SK-N-SH treated with all-trans-retinoic acid at 6 μM for 48 hours (cell line): ENCODE measurements around the gene SUSD3.

Experiments
- ATAC-seq: fragments of 200-7000 bp; cut with Tn5 transposase; 3 replicates; pipeline ENCODE4 v1.9.1; 2020; ENCODE audit warnings: mild to moderate bottlenecking, moderate library complexity
- BACH2 ChIP-seq: fragments of 250-450 bp; sonication (Bioruptor Pico); IDR thresholded peaks from 2 replicates; pipeline ENCODE4 v1.9.0; 2021; ENCODE audit warnings: mild to moderate bottlenecking, borderline replicate concordance
- CSDC2 ChIP-seq: fragments of 250-450 bp; sonication (Bioruptor Pico); IDR thresholded peaks from 2 replicates; pipeline ENCODE4 v1.5.0; 2020; ENCODE audit warnings: mild to moderate bottlenecking, moderate library complexity
- ESRRG ChIP-seq: fragments of 250-450 bp; sonication (Bioruptor Pico); IDR thresholded peaks from 2 replicates; pipeline ENCODE4 v1.6.1; 2021; ENCODE audit warnings: mild to moderate bottlenecking
- GLIS3 ChIP-seq: fragments of 250-450 bp; sonication (Bioruptor Pico); IDR thresholded peaks from 2 replicates; pipeline ENCODE4 v1.5.0; 2020; ENCODE audit warnings: mild to moderate bottlenecking, moderate library complexity
- ISL1 ChIP-seq: fragments of 250-450 bp; sonication (Bioruptor Pico); IDR thresholded peaks from 2 replicates; pipeline ENCODE4 v2.1.2; 2022; ENCODE audit warnings: mild to moderate bottlenecking, moderate library complexity
- OSR1 ChIP-seq: fragments of 250-450 bp; sonication (Bioruptor Pico); IDR thresholded peaks from 2 replicates; pipeline ENCODE4 v1.8.0; 2022; ENCODE audit warnings: moderate library complexity, mild to moderate bottlenecking, inconsistent platforms
- PPARA ChIP-seq: fragments of 250-450 bp; sonication (Bioruptor Pico); IDR thresholded peaks from 2 replicates; pipeline ENCODE4 v1.5.0; 2020; ENCODE audit warnings: mild to moderate bottlenecking, borderline replicate concordance
- RARB ChIP-seq: fragments of 250-450 bp; sonication (Bioruptor Pico); IDR thresholded peaks from 2 replicates; pipeline ENCODE4 v1.8.0; 2021; ENCODE audit warnings: mild to moderate bottlenecking, moderate library complexity
- SNAI2 ChIP-seq: fragments of 250-450 bp; sonication (Bioruptor Pico); IDR thresholded peaks from 2 replicates; pipeline ENCODE4 v1.5.0; 2020; ENCODE audit warnings: mild to moderate bottlenecking, moderate library complexity
- TOX ChIP-seq: fragments of 250-450 bp; sonication (Bioruptor Pico); IDR thresholded peaks from 2 replicates; pipeline ENCODE4 v1.8.0; 2021; ENCODE audit warnings: mild to moderate bottlenecking, moderate library complexity, borderline replicate concordance
- ZC3H10 ChIP-seq: fragments of 250-450 bp; sonication (Bioruptor Pico); IDR thresholded peaks from 2 replicates; pipeline ENCODE4 v1.5.1; 2021; ENCODE audit warnings: mild to moderate bottlenecking, moderate library complexity
- ZFP3 ChIP-seq: fragments of 250-450 bp; sonication (Bioruptor Pico); IDR thresholded peaks from 2 replicates; pipeline ENCODE4 v1.5.0; 2020; ENCODE audit warnings: mild to moderate bottlenecking, moderate library complexity
- ZFP30 ChIP-seq: fragments of 450-650 bp; formaldehyde crosslinking; IDR thresholded peaks from 2 replicates; pipeline ENCODE4 v1.5.0; 2022; ENCODE audit warnings: mild to moderate bottlenecking, moderate library complexity
- ZNF565 ChIP-seq: fragments of 450-650 bp; formaldehyde crosslinking; conservative IDR thresholded peaks from 2 replicates; pipeline ENCODE4 v1.5.0; 2020; ENCODE audit warnings: low read depth, mild to moderate bottlenecking, moderate library complexity
- ZNF70 ChIP-seq: fragments of 450-650 bp; formaldehyde crosslinking; IDR thresholded peaks from 2 replicates; pipeline ENCODE4 v1.5.0; 2020; ENCODE audit warnings: mild to moderate bottlenecking, moderate library complexity
- ZNF8 ChIP-seq: fragments of 450-650 bp; formaldehyde crosslinking; IDR thresholded peaks from 2 replicates; pipeline ENCODE4 v1.5.0; 2020; ENCODE audit warnings: mild to moderate bottlenecking, moderate library complexity
- TF ChIP-seq, protein P1 (sequence below): fragments of 250-450 bp; sonication (Bioruptor Pico); IDR thresholded peaks from 2 replicates; pipeline ENCODE4 v1.8.0; 2020; ENCODE audit warnings: mild to moderate bottlenecking, moderate library complexity, borderline replicate concordance
- TF ChIP-seq, protein P2 (sequence below): fragments of 250-450 bp; sonication (Bioruptor Pico); IDR thresholded peaks from 2 replicates; pipeline ENCODE4 v1.5.1; 2021; ENCODE audit warnings: mild to moderate bottlenecking, moderate library complexity
- TF ChIP-seq, protein P3 (sequence below): fragments of 250-450 bp; sonication (Bioruptor Pico); IDR thresholded peaks from 2 replicates; pipeline ENCODE4 v1.5.1; 2020; ENCODE audit warnings: low read depth, mild to moderate bottlenecking, moderate library complexity
- TF ChIP-seq, protein P4 (sequence below): fragments of 250-450 bp; sonication (Bioruptor Pico); IDR thresholded peaks from 2 replicates; pipeline ENCODE4 v1.8.0; 2021; ENCODE audit warnings: low read depth, mild to moderate bottlenecking, moderate library complexity, borderline replicate concordance

Gene SUSD3

DNA sequence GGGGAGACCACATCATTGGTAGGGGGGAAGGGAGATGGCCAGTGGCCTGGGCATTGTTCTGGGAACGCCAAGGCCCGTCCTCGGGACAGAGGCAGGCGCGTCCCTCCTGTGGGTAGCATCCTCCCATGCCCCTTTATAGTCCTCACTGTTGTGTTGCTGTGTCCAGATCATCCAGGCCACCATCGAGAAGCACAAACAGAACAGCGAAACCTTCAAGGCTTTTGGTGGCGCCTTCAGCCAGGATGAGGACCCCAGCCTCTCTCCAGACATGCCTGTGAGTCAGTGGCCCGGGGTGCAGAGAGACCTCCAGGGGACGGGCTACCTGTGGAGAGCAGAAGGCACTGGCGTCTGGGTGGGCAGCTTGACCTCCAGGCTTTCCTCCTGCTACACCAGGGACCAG, 38.4 kb upstream of the SUSD3 start:
- ATAC-seq, result no peak
- TF ChIP-seq ZC3H10 (CRISPR knock-in tag), result no peak
- TF ChIP-seq ZNF70 (CRISPR knock-in tag), result no peak
- TF ChIP-seq, protein P1, sequence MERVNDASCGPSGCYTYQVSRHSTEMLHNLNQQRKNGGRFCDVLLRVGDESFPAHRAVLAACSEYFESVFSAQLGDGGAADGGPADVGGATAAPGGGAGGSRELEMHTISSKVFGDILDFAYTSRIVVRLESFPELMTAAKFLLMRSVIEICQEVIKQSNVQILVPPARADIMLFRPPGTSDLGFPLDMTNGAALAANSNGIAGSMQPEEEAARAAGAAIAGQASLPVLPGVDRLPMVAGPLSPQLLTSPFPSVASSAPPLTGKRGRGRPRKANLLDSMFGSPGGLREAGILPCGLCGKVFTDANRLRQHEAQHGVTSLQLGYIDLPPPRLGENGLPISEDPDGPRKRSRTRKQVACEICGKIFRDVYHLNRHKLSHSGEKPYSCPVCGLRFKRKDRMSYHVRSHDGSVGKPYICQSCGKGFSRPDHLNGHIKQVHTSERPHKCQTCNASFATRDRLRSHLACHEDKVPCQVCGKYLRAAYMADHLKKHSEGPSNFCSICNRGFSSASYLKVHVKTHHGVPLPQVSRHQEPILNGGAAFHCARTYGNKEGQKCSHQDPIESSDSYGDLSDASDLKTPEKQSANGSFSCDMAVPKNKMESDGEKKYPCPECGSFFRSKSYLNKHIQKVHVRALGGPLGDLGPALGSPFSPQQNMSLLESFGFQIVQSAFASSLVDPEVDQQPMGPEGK (CRISPR knock-in tag), result no peak
- TF ChIP-seq ZNF565 (CRISPR knock-in tag), result no peak
- no peak for TF ChIP-seq SNAI2 (CRISPR knock-in tag)
- TF ChIP-seq ESRRG (CRISPR knock-in tag), result no peak
- no peak for TF ChIP-seq OSR1 (CRISPR knock-in tag)
- TF ChIP-seq, protein P2, sequence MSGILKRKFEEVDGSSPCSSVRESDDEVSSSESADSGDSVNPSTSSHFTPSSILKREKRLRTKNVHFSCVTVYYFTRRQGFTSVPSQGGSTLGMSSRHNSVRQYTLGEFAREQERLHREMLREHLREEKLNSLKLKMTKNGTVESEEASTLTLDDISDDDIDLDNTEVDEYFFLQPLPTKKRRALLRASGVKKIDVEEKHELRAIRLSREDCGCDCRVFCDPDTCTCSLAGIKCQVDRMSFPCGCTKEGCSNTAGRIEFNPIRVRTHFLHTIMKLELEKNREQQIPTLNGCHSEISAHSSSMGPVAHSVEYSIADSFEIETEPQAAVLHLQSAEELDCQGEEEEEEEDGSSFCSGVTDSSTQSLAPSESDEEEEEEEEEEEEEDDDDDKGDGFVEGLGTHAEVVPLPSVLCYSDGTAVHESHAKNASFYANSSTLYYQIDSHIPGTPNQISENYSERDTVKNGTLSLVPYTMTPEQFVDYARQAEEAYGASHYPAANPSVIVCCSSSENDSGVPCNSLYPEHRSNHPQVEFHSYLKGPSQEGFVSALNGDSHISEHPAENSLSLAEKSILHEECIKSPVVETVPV (CRISPR knock-in tag), result no peak
- no peak for TF ChIP-seq ZFP30 (CRISPR knock-in tag)
- no peak for TF ChIP-seq CSDC2 (CRISPR knock-in tag)
- no peak for TF ChIP-seq ISL1 (CRISPR knock-in tag)
- TF ChIP-seq, protein P3, sequence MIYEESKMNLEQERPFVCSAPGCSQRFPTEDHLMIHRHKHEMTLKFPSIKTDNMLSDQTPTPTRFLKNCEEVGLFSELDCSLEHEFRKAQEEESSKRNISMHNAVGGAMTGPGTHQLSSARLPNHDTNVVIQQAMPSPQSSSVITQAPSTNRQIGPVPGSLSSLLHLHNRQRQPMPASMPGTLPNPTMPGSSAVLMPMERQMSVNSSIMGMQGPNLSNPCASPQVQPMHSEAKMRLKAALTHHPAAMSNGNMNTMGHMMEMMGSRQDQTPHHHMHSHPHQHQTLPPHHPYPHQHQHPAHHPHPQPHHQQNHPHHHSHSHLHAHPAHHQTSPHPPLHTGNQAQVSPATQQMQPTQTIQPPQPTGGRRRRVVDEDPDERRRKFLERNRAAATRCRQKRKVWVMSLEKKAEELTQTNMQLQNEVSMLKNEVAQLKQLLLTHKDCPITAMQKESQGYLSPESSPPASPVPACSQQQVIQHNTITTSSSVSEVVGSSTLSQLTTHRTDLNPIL, result no peak
- TF ChIP-seq ZFP3 (CRISPR knock-in tag), result no peak

DNA sequence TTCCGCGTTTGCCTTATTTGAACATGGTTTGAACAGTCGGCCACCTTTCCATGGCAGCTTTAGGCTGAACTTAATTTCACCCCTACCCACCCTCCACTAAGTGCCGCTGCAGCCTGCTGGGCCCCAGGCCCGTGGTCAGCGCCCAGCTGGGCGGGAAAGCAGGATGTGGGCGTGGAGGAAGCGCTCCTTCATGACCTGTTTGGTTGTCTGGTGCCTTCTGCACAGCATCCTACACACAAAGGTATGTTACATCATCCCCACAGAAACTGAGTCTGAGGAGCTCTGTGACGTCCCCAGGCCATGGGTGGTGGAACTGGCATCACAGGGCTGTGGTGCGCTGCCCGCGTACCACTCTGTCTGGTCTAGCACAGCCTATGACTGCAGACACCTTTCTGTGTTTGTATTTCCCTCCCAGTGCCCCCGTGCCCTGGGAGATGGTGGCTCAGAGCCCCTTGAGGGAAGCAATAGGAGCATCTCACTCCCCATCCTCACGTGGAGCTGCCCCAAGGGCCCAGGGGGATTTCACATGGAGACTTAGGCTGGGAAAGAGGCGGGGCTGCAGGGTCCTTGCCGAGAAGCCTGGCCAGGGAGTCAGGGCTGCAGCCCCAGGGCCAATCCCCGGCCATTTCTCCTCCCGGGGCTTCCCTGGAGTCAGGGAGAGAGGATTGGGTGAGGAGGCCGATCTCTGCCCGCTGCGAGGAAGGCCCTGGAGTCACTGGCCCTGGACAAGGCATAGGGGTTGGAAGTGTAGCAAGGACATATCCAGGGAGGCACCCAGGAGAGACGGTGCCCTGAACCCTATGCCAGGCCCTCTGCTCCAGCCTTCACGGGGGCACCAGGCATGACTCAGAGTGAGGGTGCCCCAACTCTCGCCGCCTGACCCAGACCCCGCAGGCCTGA, 37.5 kb upstream of the SUSD3 start:
- ATAC-seq, result no peak
- TF ChIP-seq RARB (no peak), ZFP30 (CRISPR knock-in tag) (no peak), ZNF8 (CRISPR knock-in tag) (no peak), SNAI2 (CRISPR knock-in tag) (no peak), TOX (CRISPR knock-in tag) (no peak), GLIS3 (CRISPR knock-in tag) (no peak), PPARA (no peak), ESRRG (CRISPR knock-in tag) (no peak), ISL1 (CRISPR knock-in tag) (no peak), BACH2 (CRISPR knock-in tag) (no peak)
- TF ChIP-seq, protein P1 (CRISPR knock-in tag), result no peak
- TF ChIP-seq, protein P4, sequence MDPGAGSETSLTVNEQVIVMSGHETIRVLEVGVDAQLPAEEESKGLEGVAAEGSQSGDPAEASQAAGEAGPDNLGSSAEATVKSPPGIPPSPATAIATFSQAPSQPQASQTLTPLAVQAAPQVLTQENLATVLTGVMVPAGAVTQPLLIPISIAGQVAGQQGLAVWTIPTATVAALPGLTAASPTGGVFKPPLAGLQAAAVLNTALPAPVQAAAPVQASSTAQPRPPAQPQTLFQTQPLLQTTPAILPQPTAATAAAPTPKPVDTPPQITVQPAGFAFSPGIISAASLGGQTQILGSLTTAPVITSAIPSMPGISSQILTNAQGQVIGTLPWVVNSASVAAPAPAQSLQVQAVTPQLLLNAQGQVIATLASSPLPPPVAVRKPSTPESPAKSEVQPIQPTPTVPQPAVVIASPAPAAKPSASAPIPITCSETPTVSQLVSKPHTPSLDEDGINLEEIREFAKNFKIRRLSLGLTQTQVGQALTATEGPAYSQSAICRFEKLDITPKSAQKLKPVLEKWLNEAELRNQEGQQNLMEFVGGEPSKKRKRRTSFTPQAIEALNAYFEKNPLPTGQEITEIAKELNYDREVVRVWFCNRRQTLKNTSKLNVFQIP (CRISPR knock-in tag), result no peak
- TF ChIP-seq, protein P3, result no peak
- TF ChIP-seq, protein P2 (CRISPR knock-in tag), result no peak
